H1 (cell line): ENCODE results near the gene TAF10. TPM values are rescaled to one million over a fixed set of nuclear protein-coding genes. Genes with fewer than 3 reads are reported as not detected.

ENCODE experiments used
- CTCF ChIA-PET: fragments of 300-600 bp; sonication (Branson Sonifier 250); formaldehyde crosslinking; loops from one replicate; lab custom pipeline; 2021; ENCODE audit not compliant: partially characterized antibody; lab: Charles Lee
- POLR2A ChIA-PET: fragments of 300-600 bp; sonication (Branson Sonifier 250); formaldehyde crosslinking; loops from one replicate; lab custom pipeline; 2021; ENCODE audit warnings: inconsistent platforms; ENCODE audit not compliant: partially characterized antibody; lab: Charles Lee
- DNase-seq, 2 experiments: peaks; one replicate each; pipeline versions ENCODE4 v3.0.0 to v3.0.0-alpha.2; 2010 to 2022; ENCODE audit warnings: low spot score in 2 of 2, low read depth in 1 of 2, mixed read lengths in 1 of 2
- FAIRE-seq: peaks from 2 replicates; lab custom pipeline; 2011; peaks lifted over from hg19 to GRCh38; lab: Jason Lieb, UNC
- H2AFZ ChIP-seq: 2 replicates; pipeline ENCODE4 v1.8.1; 2012; ENCODE audit warnings: low read length, inconsistent platforms
- H2AK5ac ChIP-seq: 2 replicates; pipeline ENCODE4 v1.6.1; 2013; ENCODE audit warnings: low read depth, low read length
- H2BK120ac ChIP-seq: replicated peaks from 2 replicates; pipeline ENCODE3; 2013; ENCODE audit warnings: low read depth, low read length, inconsistent platforms
- H2BK12ac ChIP-seq: 2 replicates; pipeline ENCODE4 v1.6.1; 2013; ENCODE audit warnings: low read depth, low read length
- H2BK15ac ChIP-seq: 2 replicates; pipeline ENCODE4 v1.6.1; 2013; ENCODE audit warnings: low read length
- H2BK20ac ChIP-seq: 2 replicates; pipeline ENCODE4 v1.6.1; 2013; ENCODE audit warnings: low read length
- H2BK5ac ChIP-seq: 2 replicates; pipeline ENCODE4 v1.6.1; 2013; ENCODE audit warnings: low read depth, low read length
- H3K14ac ChIP-seq: 2 replicates; pipeline ENCODE4 v1.6.1; 2013; ENCODE audit warnings: inconsistent platforms; ENCODE audit not compliant: insufficient read length
- H3K18ac ChIP-seq: 2 replicates; pipeline ENCODE4 v1.6.1; 2013; ENCODE audit warnings: low read length; ENCODE audit errors: extremely low read depth
- H3K23ac ChIP-seq: 2 replicates; pipeline ENCODE4 v1.6.1; 2013; ENCODE audit warnings: inconsistent platforms; ENCODE audit not compliant: insufficient read length
- H3K23me2 ChIP-seq: 2 replicates; pipeline ENCODE4 v1.6.1; 2013; ENCODE audit warnings: low read depth, low read length
- H3K27ac ChIP-seq: 2 replicates; pipeline ENCODE4 v1.6.1; 2011; ENCODE audit warnings: low read depth, low read length, inconsistent platforms
- H3K27me3 ChIP-seq, 4 experiments: replicated peaks in 1 of 4; 1 replicate in 1 of 4; 2 replicates in 3 of 4; pipeline versions ENCODE4 v1.6.1 to v1.8.1; 2011 to 2013; ENCODE audit warnings: low read length in 3 of 4, mild to moderate bottlenecking in 3 of 4, inconsistent platforms in 2 of 4, mixed read lengths in 2 of 4, moderate library complexity in 1 of 4; ENCODE audit not compliant: control insufficient read depth in 3 of 4, insufficient read depth in 3 of 4; ENCODE audit errors: extremely low read depth in 1 of 4
- H3K36me3 ChIP-seq, 4 experiments: 2 replicates each; pipeline versions ENCODE4 v1.6.1 to v1.8.1; 2011 to 2013; ENCODE audit warnings: mild to moderate bottlenecking in 4 of 4, low read length in 3 of 4, moderate library complexity in 2 of 4, control low read depth in 1 of 4, inconsistent platforms in 1 of 4; ENCODE audit not compliant: insufficient read depth in 4 of 4, control insufficient read depth in 2 of 4
- H3K4ac ChIP-seq: replicated peaks from 2 replicates; pipeline ENCODE3; 2013; ENCODE audit warnings: low read length, low read depth, mixed read lengths, inconsistent platforms; ENCODE audit not compliant: insufficient read length
- H3K4me1 ChIP-seq, 4 experiments: replicated peaks in 1 of 4; 1 replicate in 1 of 4; 2 replicates in 3 of 4; pipeline versions ENCODE4 v1.6.1 to v1.8.1; 2011 to 2013; ENCODE audit warnings: low read length in 3 of 4, inconsistent platforms in 2 of 4, mixed read lengths in 1 of 4; ENCODE audit not compliant: insufficient read depth in 4 of 4, control insufficient read depth in 3 of 4
- H3K4me2 ChIP-seq, 2 experiments: 2 replicates each; pipeline versions ENCODE4 v1.6.1 to v1.8.1; 2011 to 2013; ENCODE audit warnings: low read depth in 2 of 2, low read length in 2 of 2, control low read depth in 1 of 2, inconsistent platforms in 1 of 2, mild to moderate bottlenecking in 1 of 2; ENCODE audit not compliant: insufficient read depth in 1 of 2
- H3K4me3 ChIP-seq, 4 experiments: fragments of 200-600, 300-600 bp in 1 of 4; sonication (generic), shearing (Covaris generic), sonication (Bioruptor Twin) in 1 of 4; 2 replicates each; pipeline versions ENCODE4 v1.5.1 to v1.8.1; 2011 to 2016; ENCODE audit warnings: low read length in 4 of 4, low read depth in 3 of 4, control low read depth in 2 of 4, inconsistent platforms in 2 of 4, mild to moderate bottlenecking in 2 of 4, mixed read lengths in 1 of 4, moderate library complexity in 1 of 4; ENCODE audit not compliant: insufficient read depth in 2 of 4; ENCODE audit errors: extremely low read depth in 1 of 4
- H3K56ac ChIP-seq: replicated peaks from 2 replicates; pipeline ENCODE3; 2013; ENCODE audit warnings: low read depth, mild to moderate bottlenecking, mixed read lengths, low read length, inconsistent platforms; ENCODE audit not compliant: insufficient read length
- H3K79me1 ChIP-seq: 2 replicates; pipeline ENCODE4 v1.6.1; 2013; ENCODE audit warnings: low read depth, low read length, control low read depth
- H3K79me2 ChIP-seq, 2 experiments: 2 replicates each; pipeline versions ENCODE4 v1.6.1 to v1.8.1; 2012 to 2013; ENCODE audit warnings: low read length in 2 of 2, mild to moderate bottlenecking in 2 of 2, inconsistent platforms in 1 of 2; ENCODE audit not compliant: insufficient read depth in 2 of 2, control insufficient read depth in 1 of 2
- H3K9ac ChIP-seq, 4 experiments: replicated peaks in 1 of 4; 1 replicate in 1 of 4; 2 replicates in 3 of 4; pipeline versions ENCODE4 v1.6.1 to v1.8.1; 2011 to 2013; ENCODE audit warnings: low read depth in 3 of 4, low read length in 3 of 4, control low read depth in 2 of 4, mild to moderate bottlenecking in 2 of 4, moderate library complexity in 2 of 4, inconsistent platforms in 1 of 4; ENCODE audit errors: extremely low read depth in 1 of 4
- H3K9me3 ChIP-seq, 2 experiments: 2 replicates each; pipeline versions ENCODE4 v1.6.1 to v1.8.1; 2012 to 2013; ENCODE audit warnings: mild to moderate bottlenecking in 2 of 2, moderate library complexity in 2 of 2, control low read depth in 1 of 2, inconsistent platforms in 1 of 2, low read depth in 1 of 2, low read length in 1 of 2, mixed read lengths in 1 of 2; ENCODE audit not compliant: insufficient read depth in 2 of 2
- H4K20me1 ChIP-seq, 2 experiments: replicated peaks in 1 of 2; 2 replicates each; pipeline versions ENCODE3 to v1.8.1; 2011 to 2013; ENCODE audit warnings: inconsistent platforms in 2 of 2, low read length in 2 of 2, mild to moderate bottlenecking in 1 of 2; ENCODE audit not compliant: insufficient read depth in 2 of 2, control insufficient read depth in 1 of 2
- H4K5ac ChIP-seq: 2 replicates; pipeline ENCODE4 v1.6.1; 2013; ENCODE audit warnings: low read length, low read depth, mixed read lengths, inconsistent platforms; ENCODE audit not compliant: insufficient read length
- H4K8ac ChIP-seq: 2 replicates; pipeline ENCODE4 v1.8.0; 2013; ENCODE audit warnings: mild to moderate bottlenecking, moderate library complexity, low read length, inconsistent platforms; ENCODE audit not compliant: insufficient read depth; ENCODE audit errors: extremely low read depth
- H4K91ac ChIP-seq: replicated peaks from 2 replicates; pipeline ENCODE3; 2013; ENCODE audit warnings: low read length, mixed read lengths, inconsistent platforms; ENCODE audit not compliant: insufficient read length
- CHD1 ChIP-seq: IDR thresholded peaks from 2 replicates; pipeline ENCODE4 v1.6.1; 2012; ENCODE audit warnings: low read depth, low read length, improper control_type of control experiment
- EZH2 ChIP-seq: fragments of 200-600 bp; sonication (generic); IDR thresholded peaks from 2 replicates; pipeline ENCODE4 v1.7.1; 2012; ENCODE audit warnings: low read depth, mild to moderate bottlenecking, moderate library complexity, low read length, inconsistent platforms; ENCODE audit not compliant: severe bottlenecking
- JUN ChIP-seq: IDR thresholded peaks from 2 replicates; pipeline ENCODE4 v1.6.1; 2011; ENCODE audit warnings: low read depth, mild to moderate bottlenecking, improper control_type of control experiment, low read length
- KDM4A ChIP-seq: IDR thresholded peaks from one replicate; pipeline ENCODE4 v1.7.1; 2012; ENCODE audit warnings: low read depth, mild to moderate bottlenecking, moderate library complexity, low read length, inconsistent platforms; ENCODE audit not compliant: severe bottlenecking
- KDM5A ChIP-seq: fragments of 200-600 bp; IDR thresholded peaks from 2 replicates; pipeline ENCODE4 v1.7.1; 2012; ENCODE audit warnings: mild to moderate bottlenecking, low read length, inconsistent platforms, mixed read lengths
- RFX5 ChIP-seq: IDR thresholded peaks from 2 replicates; pipeline ENCODE4 v1.6.1; 2011; ENCODE audit warnings: low read depth, low read length, improper control_type of control experiment, borderline replicate concordance
- SRF ChIP-seq: IDR thresholded peaks from 2 replicates; pipeline ENCODE4 v1.6.1; 2011; ENCODE audit warnings: mild to moderate bottlenecking, low read depth, low read length, moderate library complexity
- SUZ12 ChIP-seq: fragments of 200-600 bp; sonication (generic); IDR thresholded peaks from 2 replicates; pipeline ENCODE4 v1.6.1; 2012; ENCODE audit warnings: mild to moderate bottlenecking, inconsistent platforms, low read length, moderate library complexity, mixed read lengths
- TCF12 ChIP-seq: IDR thresholded peaks from 2 replicates; pipeline ENCODE4 v1.6.1; 2011; ENCODE audit warnings: low read depth, mild to moderate bottlenecking, low read length
- WGBS, 2 experiments: shearing (Covaris generic) in 1 of 2; methylation state at CpG; one replicate each; pipeline versions ENCODE4 v1.1.6 to v1.1.7; 2013 to 2015; ENCODE audit warnings: low lambda C conversion rate in 2 of 2, mixed read lengths in 2 of 2, inconsistent platforms in 1 of 2, low coverage in 1 of 2, missing lambda C conversion rate in 1 of 2; ENCODE audit not compliant: insufficient replicate concordance in 2 of 2, insufficient coverage in 1 of 2, insufficient read length in 1 of 2; ENCODE audit errors: extremely low coverage in 1 of 2, missing lambda C conversion rate in 1 of 2; 5-methylcytosine and 5-hydroxymethylcytosine counted together
- polyA plus RNA-seq, 7 experiments: library from polyadenylated mRNA; depleted of rRNA in 3 of 7; stranded (reverse) in 5 of 7; unstranded in 2 of 7; fragments of >200 nt in 5 of 7; fragments of 200-250 nt in 2 of 7; gene quantifications; 1 replicate in 5 of 7; 2 replicates in 1 of 7; 4 replicates in 1 of 7; pipeline versions ENCODE4 v1.2.1 to v1.2.3, GENCODE V29; 2011 to 2013; ENCODE audit warnings: missing spikeins in 2 of 7, mixed read lengths in 2 of 7
- total RNA-seq: library from RNA; stranded (reverse); fragmentation: NEBNext Ultra II Directional; extraction: Animal tissue kit (Norgen Biotek cat#: 25700); gene quantifications from 2 replicates; pipeline ENCODE4 v1.2.1, GENCODE V29; 2021
- TF ChIP-seq, protein P1 (sequence below): IDR thresholded peaks from 2 replicates; pipeline ENCODE4 v1.6.1; 2012; ENCODE audit warnings: inconsistent platforms

Gene TAF10
- total and polyA plus RNA-seq, 2 of the 8 experiments (the other 6 are each of a cell fraction or from before 2014, with no cell fraction given): 128 to 213 TPM

DNA sequence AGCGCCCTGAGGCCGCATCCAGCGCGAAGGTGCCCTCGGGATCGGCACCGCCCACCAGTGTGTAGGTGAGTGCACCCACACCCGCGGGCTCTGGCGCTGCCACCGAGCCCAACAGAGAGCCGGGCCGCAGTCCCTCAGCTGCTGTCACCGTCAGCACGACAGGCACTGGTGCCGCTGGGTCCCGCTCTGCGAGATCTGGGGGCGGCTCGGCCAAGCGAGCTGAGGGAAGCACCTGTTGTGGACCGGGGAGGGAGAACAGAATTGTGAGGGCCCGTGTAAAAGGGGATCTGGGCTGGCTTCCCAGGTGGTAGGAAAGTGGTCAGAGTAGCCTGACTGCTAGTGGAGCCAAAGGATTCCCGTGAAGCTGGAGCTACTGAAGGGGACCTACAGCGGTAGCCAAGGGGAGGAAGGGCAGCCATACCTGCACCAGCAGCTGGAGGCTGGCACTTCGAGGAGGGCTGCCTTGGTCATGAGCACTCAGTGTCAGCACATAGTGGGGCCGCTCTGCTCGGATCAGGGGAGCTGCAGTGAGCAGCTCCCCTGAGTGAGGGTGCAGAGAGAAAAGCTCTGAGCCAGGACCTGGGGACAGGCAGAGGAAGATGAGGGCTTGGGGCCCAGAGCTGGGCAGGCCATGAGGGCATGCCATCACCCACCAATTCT, 18.7 kb upstream of the TAF10 start:
- Histone ChIP-seq H3K23ac (no peak overlapping the region), H3K4me2 (peak overlapping the region; percentile 57 to 82), H2BK5ac (no peak overlapping the region), H2AK5ac (no peak overlapping the region), H3K4me1 (peaks cover 0 to 6% (median 2%) of the 10 kb centered on the region in 4 experiments; a peak in 3 of 7 replicates), H3K27me3 (peaks cover 13 to 43% (median 34%) of the 10 kb centered on the region in 4 experiments), H4K5ac (no peak overlapping the region), H2BK15ac (no peak overlapping the region), H3K18ac (no peak overlapping the region), H4K20me1 (peaks cover 5 to 10% of the 10 kb centered on the region in 2 experiments), H3K4ac (no peak overlapping the region), H3K79me1 (no peaks in the 10 kb centered on the region; the same call in 1 of the 2 replicates), H3K27ac (no peak overlapping the region), H3K14ac (no peak overlapping the region), H2BK120ac (no peak overlapping the region), H2BK20ac (no peak overlapping the region), H4K8ac (0 out of 2 replicates have a peak overlapping the region, but pooled peaks have one; percentile 62), H3K56ac (no peak overlapping the region), H3K9ac (no peak overlapping the region; a peak in 1 of 7 replicates), H3K79me2 (no peaks in the 10 kb centered on the region), H3K23me2 (peaks cover 12% of the 10 kb centered on the region), H3K36me3 (peaks cover 0 to 3% (median 0%) of the 10 kb centered on the region in 4 experiments; a peak in 2 of 8 replicates), H2AFZ (no peak overlapping the region), H3K4me3 (peak overlapping the region; percentile 31 to 60 (median 40)), H4K91ac (no peak overlapping the region), H3K9me3 (no peaks in the 10 kb centered on the region), H2BK12ac (no peak overlapping the region)
- WGBS, 2 experiments: 17% methylated on average over 28 of the region's 28 CpGs; no CpG with 5 or more reads in 1 of the 2 experiments
- ChIA-PET CTCF (interaction anchor here (0.6 to 4.6 kb wide), 11 partner anchors 9 to 1739 kb away, joined by 3 to 23 read pairs (median 4); partner anchors contain the start of gene TAF10), POLR2A (interaction anchor here (0.7 to 2.3 kb wide), 12 partner anchors 9 to 157 kb away, joined by 3 to 17 read pairs (median 4); partner anchors contain the start of genes MRPL17, TAF10, TPP1 and TRIM3)
- DNase-seq: peak in 1 of 2 experiments; percentile 72
- FAIRE-seq: no peak
- TF ChIP-seq SRF (no peak), EZH2 (peak; percentile 41), KDM4A (peak; percentile 45), KDM5A (no peak), SUZ12 (peak; percentile 50), RFX5 (no peak), JUN (no peak), TCF12 (no peak), CHD1 (no peak)
- TF ChIP-seq, protein P1, sequence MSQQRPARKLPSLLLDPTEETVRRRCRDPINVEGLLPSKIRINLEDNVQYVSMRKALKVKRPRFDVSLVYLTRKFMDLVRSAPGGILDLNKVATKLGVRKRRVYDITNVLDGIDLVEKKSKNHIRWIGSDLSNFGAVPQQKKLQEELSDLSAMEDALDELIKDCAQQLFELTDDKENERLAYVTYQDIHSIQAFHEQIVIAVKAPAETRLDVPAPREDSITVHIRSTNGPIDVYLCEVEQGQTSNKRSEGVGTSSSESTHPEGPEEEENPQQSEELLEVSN: no peak
